ENCODE measurements around the gene FMR1NB. TPM values are rescaled to one million over a fixed set of nuclear protein-coding genes. Genes with fewer than 3 reads are reported as not detected.

The FMR1NB gene, protein sequence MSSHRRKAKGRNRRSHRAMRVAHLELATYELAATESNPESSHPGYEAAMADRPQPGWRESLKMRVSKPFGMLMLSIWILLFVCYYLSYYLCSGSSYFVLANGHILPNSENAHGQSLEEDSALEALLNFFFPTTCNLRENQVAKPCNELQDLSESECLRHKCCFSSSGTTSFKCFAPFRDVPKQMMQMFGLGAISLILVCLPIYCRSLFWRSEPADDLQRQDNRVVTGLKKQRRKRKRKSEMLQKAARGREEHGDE
- not detected in 2 replicates for total RNA-seq

- DNase-seq (ENCODE audit: low read depth): no peak
These were observed at the start of gene FMR1NB for GRCh38 chrX:147981038-147981752. TSS of gene FMR1NB (plus strand) at chrX:147981337. CDS start at chrX:147981403, 66 bp downstream.

- no peak for DNase-seq (ENCODE audit: low read depth)
These were observed 47.3 kb upstream of the FMR1NB start for GRCh38 chrX:147933815-147934214.

DNA sequence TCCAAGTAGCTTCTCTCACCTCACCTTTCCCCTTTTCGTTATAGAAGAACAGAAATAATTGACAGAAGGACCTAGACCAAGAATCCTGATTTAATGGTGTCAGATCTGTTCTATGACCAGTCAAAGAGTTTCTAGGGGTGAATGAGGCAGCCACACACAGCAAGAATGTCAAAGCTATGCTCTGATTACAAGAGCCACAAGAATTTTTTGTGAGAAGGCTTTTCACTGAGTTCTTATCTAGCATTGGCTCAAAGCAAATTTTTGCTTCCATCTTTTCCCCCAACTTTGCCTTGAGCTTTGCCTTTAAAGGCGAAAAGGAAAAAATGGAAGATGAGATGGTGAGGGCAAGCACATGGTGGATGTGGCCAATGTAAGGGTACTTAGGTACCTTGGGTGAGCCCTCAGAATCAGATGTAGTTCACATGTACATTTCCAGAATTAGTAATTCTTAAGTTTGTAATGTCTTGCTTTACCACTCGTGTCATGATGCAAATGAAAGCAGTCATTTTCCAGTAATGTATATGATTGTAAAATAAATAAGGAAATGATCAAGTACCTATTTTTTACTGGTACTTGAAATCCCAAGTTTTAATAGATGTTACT, 45.9 kb upstream of the FMR1NB start:
- DNase-seq (ENCODE audit: low read depth): no peak

- DNase-seq (ENCODE audit: low read depth): no peak
These were observed 35.9 kb upstream of the FMR1NB start for GRCh38 chrX:147945286-147945685.

- DNase-seq (ENCODE audit: low read depth): no peak
These were observed 32.6 kb upstream of the FMR1NB start for GRCh38 chrX:147948531-147948930.

DNA sequence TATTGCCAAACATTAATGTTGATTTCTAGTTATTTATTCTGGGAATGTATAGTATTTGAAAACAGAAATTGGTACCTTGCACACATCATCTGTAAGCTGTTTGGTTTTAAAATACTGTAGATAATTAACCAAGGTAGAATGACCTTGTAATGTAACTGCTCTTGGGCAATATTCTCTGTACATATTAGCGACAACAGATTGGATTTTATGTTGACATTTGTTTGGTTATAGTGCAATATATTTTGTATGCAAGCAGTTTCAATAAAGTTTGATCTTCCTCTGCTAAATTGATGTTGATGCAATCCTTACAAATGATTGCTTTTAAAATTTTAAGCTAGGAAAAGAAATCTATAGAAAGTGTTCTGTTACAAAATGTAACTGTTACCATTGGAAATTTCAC, 30.8 kb upstream of the FMR1NB start:
- DNase-seq (ENCODE audit: low read depth): peak; percentile 28

- DNase-seq (ENCODE audit: low read depth): no peak
These were observed 27.2 kb upstream of the FMR1NB start for GRCh38 chrX:147953976-147954375.

DNA sequence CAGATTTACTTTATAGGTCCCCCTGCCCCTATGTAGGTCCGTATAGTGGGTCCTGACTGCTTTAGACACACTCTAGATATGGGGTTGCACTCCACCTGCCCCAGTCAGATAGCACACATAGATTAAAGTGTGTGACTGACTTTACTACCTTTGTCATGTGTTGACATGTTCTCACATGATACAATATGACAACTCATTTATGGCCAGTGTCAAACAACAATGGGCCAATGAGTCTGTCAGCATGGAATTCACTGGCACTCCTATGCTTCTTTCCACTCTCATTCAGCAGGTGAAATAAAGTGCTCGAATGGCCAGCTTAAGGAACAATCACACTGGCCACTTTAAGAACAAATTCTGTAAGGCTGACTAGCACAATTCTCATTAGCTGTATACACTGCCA, 23.8 kb upstream of the FMR1NB start:
- no peak for DNase-seq (ENCODE audit: low read depth)

- peak; percentile 61 for DNase-seq (ENCODE audit: low read depth)
These were observed 22.8 kb upstream of the FMR1NB start for GRCh38 chrX:147958291-147958690.

- no peak for DNase-seq (ENCODE audit: low read depth)
These were observed 20.4 kb upstream of the FMR1NB start for GRCh38 chrX:147960722-147961121.

- peak; percentile 68 for DNase-seq (ENCODE audit: low read depth)
These were observed 18.7 kb upstream of the FMR1NB start for GRCh38 chrX:147962476-147962875.

GRCh38 chrX:147978931-147979330, 2.2 kb upstream of the FMR1NB start:
- DNase-seq (ENCODE audit: low read depth): peak; percentile 70

GRCh38 chrX:148020329-148020728, 39.2 kb downstream of the FMR1NB start:
- peak; percentile 1 for DNase-seq (ENCODE audit: low read depth)

- no peak for DNase-seq (ENCODE audit: low read depth)
These were observed 43.5 kb downstream of the FMR1NB start for GRCh38 chrX:148024425-148025148.

DNA sequence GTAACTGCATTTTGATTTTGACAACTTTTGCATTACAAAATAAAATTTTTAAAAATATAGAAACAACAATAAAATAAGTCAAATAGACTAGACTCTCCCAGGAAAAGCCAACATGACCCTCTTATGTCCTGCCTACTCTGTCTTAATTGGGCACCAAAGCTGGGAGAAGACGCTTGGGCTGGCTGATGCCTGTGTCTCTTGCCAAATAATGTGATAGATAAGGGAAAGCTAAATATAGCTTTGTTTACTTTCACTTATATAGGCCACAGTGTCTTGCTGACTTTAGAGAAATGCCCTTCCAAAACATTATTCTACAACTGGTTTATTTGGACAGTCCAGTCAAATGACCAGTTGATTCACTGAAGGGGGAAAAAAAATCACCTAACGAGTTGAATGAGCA, 54.2 kb downstream of the FMR1NB start:
- no peak for DNase-seq (ENCODE audit: low read depth)

DNA sequence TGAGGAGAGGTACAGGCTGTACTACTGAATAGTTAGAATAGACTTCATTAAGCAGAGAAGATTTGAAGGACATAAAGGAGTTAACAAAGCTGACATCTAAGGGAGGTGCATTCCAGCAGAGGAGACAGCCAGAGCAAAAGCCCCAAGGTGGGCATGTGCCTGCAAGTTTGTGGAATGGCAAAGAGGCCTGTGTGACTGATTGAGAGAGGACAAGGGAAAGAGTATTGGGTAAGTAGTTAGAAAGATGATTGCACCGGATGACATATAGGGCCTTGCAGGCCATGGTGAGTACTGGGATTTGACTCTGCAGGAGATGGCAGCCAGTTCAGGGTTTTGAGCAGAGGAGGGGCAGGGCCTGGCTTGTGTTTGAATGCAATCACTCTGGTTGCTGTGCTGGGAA, 55.9 kb downstream of the FMR1NB start:
- no peak for DNase-seq (ENCODE audit: low read depth)

GRCh38 chrX:148043271-148043855, 62.2 kb downstream of the FMR1NB start:
- DNase-seq (ENCODE audit: low read depth): peak; percentile 52

DNA sequence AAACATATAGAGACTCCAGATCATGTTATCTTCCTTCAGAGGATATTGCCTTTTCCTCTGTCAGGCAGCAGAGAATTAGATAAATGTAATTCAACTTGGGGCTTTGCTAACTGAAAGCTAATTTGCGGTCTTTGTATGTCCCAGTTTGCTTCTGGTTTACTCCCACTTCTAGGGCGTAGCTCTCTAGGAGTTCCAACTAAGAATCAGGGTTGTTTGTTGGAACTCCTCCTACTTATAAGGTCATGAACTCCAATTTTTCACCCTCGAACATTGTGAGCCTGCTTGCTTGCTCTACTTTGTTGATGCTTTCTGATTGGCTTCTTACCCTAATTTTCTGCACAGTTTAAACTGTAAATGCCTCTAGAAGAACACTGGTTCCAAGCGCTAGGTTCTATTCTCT, 66.1 kb downstream of the FMR1NB start:
- no peak for DNase-seq (ENCODE audit: low read depth)

DNA sequence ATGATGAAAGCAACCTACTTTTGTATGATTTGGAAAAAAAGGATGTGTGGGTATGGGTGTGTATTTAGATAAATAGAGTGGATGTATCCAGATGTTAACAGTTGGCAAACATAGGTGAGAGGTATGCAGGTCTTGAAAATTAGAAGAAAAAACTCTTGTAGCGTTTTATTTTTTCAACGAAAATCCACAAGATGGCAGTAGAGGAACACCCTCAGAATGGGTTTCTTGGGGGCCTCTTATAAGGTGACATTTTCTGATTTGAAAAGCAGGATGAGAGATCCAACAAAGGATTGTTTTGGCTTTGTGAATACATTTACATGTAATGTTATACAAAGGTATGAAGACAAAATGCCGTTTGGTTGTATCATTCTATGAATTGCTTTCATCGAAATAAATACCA, 68.3 kb downstream of the FMR1NB start:
- peak; percentile 44 for DNase-seq (ENCODE audit: low read depth)

DNA sequence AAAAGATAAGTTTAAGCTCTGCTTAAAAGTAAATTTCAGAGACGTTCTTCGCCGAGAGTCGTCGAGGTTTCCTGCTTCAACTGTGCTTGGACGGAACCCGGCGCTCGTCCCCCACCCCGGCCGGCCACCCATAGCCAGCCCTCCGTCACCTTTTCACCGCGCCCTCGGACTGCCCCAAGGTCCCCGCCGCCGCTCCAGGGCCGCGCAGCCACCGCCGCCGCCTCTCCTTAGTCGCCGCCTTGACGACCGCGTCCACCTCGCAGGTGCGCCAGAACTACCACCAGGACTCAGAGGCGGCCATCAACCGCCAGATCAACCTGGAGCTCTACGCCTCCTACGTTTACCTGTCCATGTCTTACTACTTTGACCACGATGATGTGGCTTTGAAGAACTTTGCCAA, 70.8 kb downstream of the FMR1NB start:
- no peak for DNase-seq (ENCODE audit: low read depth)

DNA sequence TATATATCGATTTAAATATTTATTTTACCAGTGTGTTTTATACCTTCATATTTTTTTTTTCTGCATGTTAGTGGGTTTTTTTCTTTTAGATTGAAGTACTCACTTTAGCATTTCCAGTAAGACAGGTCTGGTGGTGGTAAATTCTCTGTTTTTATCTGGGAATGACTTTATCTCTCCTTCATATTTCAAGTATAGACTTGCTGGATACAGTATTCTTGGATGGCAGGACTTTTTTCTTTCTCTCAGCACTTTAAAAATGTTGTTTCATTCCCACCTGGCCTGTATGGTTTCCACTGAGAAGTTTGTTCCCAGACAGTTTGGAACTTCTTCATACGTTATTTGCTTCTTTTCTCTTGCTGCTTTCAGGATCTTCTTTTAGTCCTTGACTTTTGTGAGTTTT, 86.1 kb downstream of the FMR1NB start:
- DNase-seq (ENCODE audit: low read depth): no peak
